Eye (tissue), 1 donor: Measurements from ENCODE around the gene SMG1.
"Not testable (repeated sequence)": the region's sequence is repeated elsewhere in the genome, so short reads cannot be mapped to it uniquely, and the experiment has no call there.

Source experiments
- DNase-seq: peaks from one replicate; pipeline ENCODE4 v3.0.0-alpha.2; 2015

SMG1 gene

GRCh38 chr16:18925986-18926865, at the start of gene SMG1:
SMG1 (minus strand) TSS chr16:18926408; CDS start chr16:18926041, 367 bp downstream.
- DNase-seq, result peak; percentile 97

- DNase-seq, result no peak
Observed at GRCh38 chr16:18975109-18975508, 48.9 kb upstream of the SMG1 start.

- DNase-seq, result no peak
Observed at GRCh38 chr16:18969855-18970240, 43.6 kb upstream of the SMG1 start.

GRCh38 chr16:18969050-18969854, 43.0 kb upstream of the SMG1 start:
- peak; percentile 94 for DNase-seq

GRCh38 chr16:18966791-18967190, 40.6 kb upstream of the SMG1 start:
- no peak for DNase-seq

- DNase-seq, result no peak
Observed at GRCh38 chr16:18965555-18965954, 39.3 kb upstream of the SMG1 start.

GRCh38 chr16:18959031-18959505, 32.9 kb upstream of the SMG1 start:
- peak; percentile 57 for DNase-seq

- DNase-seq, result no peak
Observed at GRCh38 chr16:18958621-18959029, 32.4 kb upstream of the SMG1 start.

GRCh38 chr16:18956658-18957241, 30.5 kb upstream of the SMG1 start:
- DNase-seq, result not testable (repeated sequence)

- not testable (repeated sequence) for DNase-seq
Observed at GRCh38 chr16:18955874-18956580, 29.8 kb upstream of the SMG1 start.

GRCh38 chr16:18953547-18953946, 27.3 kb upstream of the SMG1 start:
- DNase-seq, result no peak

- DNase-seq, result no peak
Observed at GRCh38 chr16:18950469-18951185, 24.4 kb upstream of the SMG1 start.

GRCh38 chr16:18948372-18949020, 22.3 kb upstream of the SMG1 start:
- DNase-seq, result no peak

- no peak for DNase-seq
Observed at GRCh38 chr16:18945233-18945632, 19.0 kb upstream of the SMG1 start.

- no peak for DNase-seq
Observed at GRCh38 chr16:18943414-18943813, 17.2 kb upstream of the SMG1 start.

- DNase-seq, result no peak
Observed at GRCh38 chr16:18942061-18942460, 15.9 kb upstream of the SMG1 start.

GRCh38 chr16:18941471-18941870, 15.3 kb upstream of the SMG1 start:
- DNase-seq, result no peak

GRCh38 chr16:18938986-18939385, 12.8 kb upstream of the SMG1 start:
- no peak for DNase-seq

- no peak for DNase-seq
Observed at GRCh38 chr16:18937390-18937789, 11.2 kb upstream of the SMG1 start.

- no peak for DNase-seq
Observed at GRCh38 chr16:18936727-18937340, 10.6 kb upstream of the SMG1 start.

GRCh38 chr16:18933501-18933900, 7.3 kb upstream of the SMG1 start:
- DNase-seq, result no peak
